Skeletal muscle tissue (tissue), 4 donors: ENCODE measurements around the gene RNF144A. TPM values are rescaled to one million over a fixed set of nuclear protein-coding genes. Genes with fewer than 3 reads are reported as not detected.
"Not testable (repeated sequence)": the region's sequence is repeated elsewhere in the genome, so short reads cannot be mapped to it uniquely, and the experiment has no call there.

Source experiments
- H3K27ac ChIP-seq: one replicate; pipeline ENCODE4 v1.7.0; 2013; ENCODE audit warnings: mild to moderate bottlenecking, low read depth, low read length, inconsistent platforms
- H3K27me3 ChIP-seq, 3 donors: one replicate each; pipeline ENCODE4 v1.7.0; 2013; ENCODE audit warnings: low read length in 3 of 3; ENCODE audit not compliant: control insufficient read depth in 3 of 3, insufficient read depth in 3 of 3
- H3K36me3 ChIP-seq, 3 donors: one replicate each; pipeline ENCODE4 v1.7.0; 2013; ENCODE audit warnings: low read length in 3 of 3; ENCODE audit not compliant: control insufficient read depth in 3 of 3, insufficient read depth in 3 of 3
- H3K4me1 ChIP-seq, 3 donors: one replicate each; pipeline ENCODE4 v1.7.0; 2013; ENCODE audit warnings: low read length in 3 of 3, mild to moderate bottlenecking in 3 of 3; ENCODE audit not compliant: control insufficient read depth in 3 of 3, insufficient read depth in 3 of 3
- H3K4me3 ChIP-seq, 3 donors: one replicate each; pipeline ENCODE4 v1.7.0; 2013; ENCODE audit warnings: low read length in 3 of 3
- H3K9ac ChIP-seq, 3 donors: one replicate each; pipeline ENCODE4 v1.7.0; 2013; ENCODE audit warnings: low read length in 3 of 3, mild to moderate bottlenecking in 3 of 3, moderate library complexity in 2 of 3, low read depth in 1 of 3
- H3K9me3 ChIP-seq, 3 donors: one replicate each; pipeline ENCODE4 v1.7.0; 2013; ENCODE audit warnings: low read length in 3 of 3; ENCODE audit not compliant: control insufficient read depth in 3 of 3
- total RNA-seq: library from RNA; depleted of rRNA; stranded (reverse); fragments of >200 nt; gene quantifications from one replicate; pipeline ENCODE4 v1.2.3, GENCODE V29; 2014
- donor health status: Osteomylitis.

The RNF144A gene
- total RNA-seq, 1 donor from 2014 or later = 16.2 TPM

DNA sequence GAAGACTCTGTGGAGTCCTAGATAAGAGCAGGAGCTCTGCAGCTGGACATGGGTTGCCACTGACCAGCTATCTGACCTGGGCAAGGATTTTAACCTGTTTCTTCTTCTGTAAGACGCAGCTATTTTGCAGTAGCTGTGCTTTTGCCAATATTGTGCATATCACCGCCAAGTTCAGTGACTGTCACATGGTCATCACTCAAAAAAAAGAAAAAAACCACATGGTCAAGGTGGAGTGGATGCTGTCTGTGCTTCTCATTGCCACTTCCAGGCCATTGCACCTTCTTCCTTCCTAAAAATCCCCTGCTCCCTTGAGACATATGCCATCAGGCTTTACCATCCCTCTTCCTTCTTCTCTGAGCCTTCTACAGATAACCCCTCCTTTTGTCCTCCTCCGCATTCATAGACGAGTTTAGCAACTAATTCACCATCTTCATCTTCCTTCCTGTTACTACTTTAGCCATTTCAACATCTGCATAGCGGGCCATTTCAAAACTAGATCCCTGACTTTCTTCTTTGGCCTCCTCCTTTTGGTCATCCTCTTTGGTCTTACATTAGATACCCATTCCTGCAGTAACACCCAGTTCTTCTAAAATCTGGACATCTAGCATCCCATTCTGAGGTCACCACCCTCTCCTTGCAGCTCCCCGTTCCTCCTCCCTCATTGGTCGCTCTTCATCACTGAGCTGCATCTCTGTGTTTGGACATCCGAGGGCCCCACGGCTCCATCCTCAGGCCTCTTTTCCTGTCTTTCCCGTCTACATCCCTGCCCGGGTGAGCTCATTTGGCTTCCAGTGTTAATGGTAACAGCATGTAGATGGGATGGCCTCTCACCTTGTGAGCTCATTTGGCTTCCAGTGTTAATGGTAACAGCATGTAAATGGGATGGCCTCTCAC, 17.8 kb downstream of the RNF144A start:
- no peaks in the 10 kb centered on the region for H3K27me3 ChIP-seq
- no peaks in the 10 kb centered on the region for H3K36me3 ChIP-seq
- peaks cover 3 to 26% (median 11%) of the 10 kb centered on the region in 3 donors for H3K4me1 ChIP-seq
- H3K4me3 ChIP-seq = no peak overlapping the region
- H3K27ac ChIP-seq = no peak overlapping the region
- H3K9ac ChIP-seq = no peak overlapping the region
- H3K9me3 ChIP-seq = no peaks in the 10 kb centered on the region

DNA sequence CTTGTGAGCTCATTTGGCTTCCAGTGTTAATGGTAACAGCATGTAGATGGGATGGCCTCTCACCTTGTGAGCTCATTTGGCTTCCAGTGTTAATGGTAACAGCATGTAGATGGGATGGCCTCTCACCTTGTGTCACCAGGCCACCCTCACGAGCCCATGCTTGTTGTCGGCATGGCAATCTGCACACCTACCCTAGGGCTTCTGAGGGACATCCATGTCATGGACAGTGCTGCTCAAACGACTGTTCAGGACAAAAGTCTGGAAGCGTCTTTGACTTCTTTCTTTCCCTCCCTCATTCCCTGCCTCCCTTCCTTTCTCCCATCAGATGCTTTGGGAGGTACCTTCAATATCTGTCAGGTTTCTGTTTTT, 18.4 kb downstream of the RNF144A start:
- H3K36me3 ChIP-seq, H3K27me3 ChIP-seq, H3K9me3 ChIP-seq, H3K27ac ChIP-seq, H3K9ac ChIP-seq, H3K4me3 ChIP-seq: not testable (repeated sequence)
- peaks cover 3 to 27% (median 11%) of the 10 kb centered on the region in 3 donors for H3K4me1 ChIP-seq

DNA sequence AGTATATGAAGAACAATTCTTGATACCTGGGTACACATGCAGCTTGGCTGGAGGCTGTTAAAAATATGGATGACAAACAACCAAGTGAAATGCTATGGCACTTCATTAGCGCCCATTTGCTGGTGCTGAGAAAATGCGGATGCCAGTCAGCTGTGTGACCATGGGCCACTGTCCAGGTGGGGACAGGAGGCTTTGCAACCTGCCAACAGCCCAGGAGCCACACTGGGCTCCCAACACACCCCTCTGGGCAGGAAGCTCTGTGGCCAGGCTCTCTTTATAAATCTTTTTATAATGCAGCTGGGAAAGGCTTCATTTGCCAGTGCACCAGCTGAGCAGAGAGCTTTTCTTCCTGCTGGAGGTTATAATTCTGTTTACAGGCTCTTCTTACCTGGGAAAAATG, 19.9 kb downstream of the RNF144A start:
- peaks cover 3 to 10% (median 7%) of the 10 kb centered on the region in 3 donors for H3K36me3 ChIP-seq
- no peak overlapping the region for H3K4me3 ChIP-seq
- no peak overlapping the region for H3K9ac ChIP-seq
- H3K27ac ChIP-seq = no peak overlapping the region
- H3K9me3 ChIP-seq = no peaks in the 10 kb centered on the region
- H3K27me3 ChIP-seq = no peaks in the 10 kb centered on the region
- peaks cover 7 to 36% (median 8%) of the 10 kb centered on the region in 3 donors for H3K4me1 ChIP-seq

DNA sequence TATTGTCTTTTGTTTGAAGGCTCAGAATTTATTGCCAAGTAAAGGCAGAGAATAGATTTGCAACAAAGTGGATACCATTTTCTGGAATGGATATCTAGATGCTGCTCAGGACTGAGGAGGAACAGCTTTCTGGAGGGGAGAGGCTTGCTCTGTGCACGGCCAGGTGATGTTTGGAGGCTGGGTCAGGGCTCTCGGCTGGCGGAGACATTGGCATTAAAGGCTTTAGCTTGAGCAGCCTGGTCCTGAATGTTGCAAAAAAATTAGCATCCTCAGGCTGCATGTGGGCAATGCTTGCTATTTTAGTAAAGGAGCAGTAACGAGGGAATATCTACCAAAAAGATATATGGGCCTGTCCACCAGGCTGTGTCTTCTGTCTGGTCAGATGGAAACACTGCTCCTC, 20.4 kb downstream of the RNF144A start:
- Histone ChIP-seq H3K27ac (no peak overlapping the region), H3K36me3 (peaks cover 4 to 12% (median 7%) of the 10 kb centered on the region in 3 donors), H3K9me3 (no peaks in the 10 kb centered on the region), H3K9ac (no peak overlapping the region), H3K4me1 (peaks cover 7 to 37% (median 8%) of the 10 kb centered on the region in 3 donors), H3K27me3 (no peaks in the 10 kb centered on the region), H3K4me3 (no peak overlapping the region)

DNA sequence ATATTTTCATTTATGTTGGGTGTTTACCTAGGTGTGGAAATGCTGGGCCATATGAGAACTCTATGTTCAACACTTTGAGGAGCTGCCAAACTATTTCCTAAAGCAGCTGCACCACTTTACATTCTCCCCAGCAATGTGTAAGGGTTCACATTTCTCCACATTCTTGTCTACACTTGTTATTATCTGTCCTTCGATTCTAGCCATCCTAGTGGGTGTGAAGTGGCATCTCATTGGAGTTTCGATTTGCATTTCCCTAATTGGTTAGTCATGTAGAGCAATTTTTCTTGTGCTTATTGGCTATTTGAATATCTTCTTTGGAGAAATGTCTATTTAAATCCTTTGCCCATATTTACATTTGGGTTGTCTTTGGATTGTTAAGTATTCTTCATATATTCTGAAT, 21.9 kb downstream of the RNF144A start:
- Histone ChIP-seq H3K4me3 (no peak overlapping the region), H3K27me3 (no peaks in the 10 kb centered on the region), H3K9me3 (no peaks in the 10 kb centered on the region), H3K36me3 (peaks cover 4 to 12% (median 7%) of the 10 kb centered on the region in 3 donors), H3K27ac (no peak overlapping the region), H3K4me1 (peaks cover 10 to 43% (median 12%) of the 10 kb centered on the region in 3 donors), H3K9ac (no peak overlapping the region)

DNA sequence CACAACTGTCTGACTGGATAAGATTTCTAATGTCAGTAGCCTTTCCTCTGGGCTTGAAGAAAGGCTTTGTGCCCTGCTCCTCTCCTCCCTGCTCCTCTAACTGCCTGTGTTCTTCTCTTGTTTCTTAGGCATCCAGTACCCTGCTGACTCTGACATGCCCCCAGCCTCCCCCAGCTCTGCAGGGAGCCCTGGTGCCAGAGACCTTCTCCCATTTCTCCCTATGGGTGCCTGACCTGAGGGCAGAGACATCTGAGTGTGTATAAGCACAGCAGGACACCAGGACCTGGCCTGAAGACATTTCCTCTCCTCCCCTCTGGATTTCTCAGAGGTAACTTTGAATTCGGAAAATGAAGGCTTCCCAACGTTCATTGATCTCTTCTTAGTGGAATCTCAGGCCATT, 23.6 kb downstream of the RNF144A start:
- Histone ChIP-seq H3K9me3 (no peaks in the 10 kb centered on the region), H3K36me3 (peaks cover 4 to 12% (median 7%) of the 10 kb centered on the region in 3 donors), H3K4me1 (peaks cover 10 to 49% (median 21%) of the 10 kb centered on the region in 3 donors), H3K9ac (no peak overlapping the region), H3K4me3 (no peak overlapping the region), H3K27me3 (no peaks in the 10 kb centered on the region), H3K27ac (no peak overlapping the region)

DNA sequence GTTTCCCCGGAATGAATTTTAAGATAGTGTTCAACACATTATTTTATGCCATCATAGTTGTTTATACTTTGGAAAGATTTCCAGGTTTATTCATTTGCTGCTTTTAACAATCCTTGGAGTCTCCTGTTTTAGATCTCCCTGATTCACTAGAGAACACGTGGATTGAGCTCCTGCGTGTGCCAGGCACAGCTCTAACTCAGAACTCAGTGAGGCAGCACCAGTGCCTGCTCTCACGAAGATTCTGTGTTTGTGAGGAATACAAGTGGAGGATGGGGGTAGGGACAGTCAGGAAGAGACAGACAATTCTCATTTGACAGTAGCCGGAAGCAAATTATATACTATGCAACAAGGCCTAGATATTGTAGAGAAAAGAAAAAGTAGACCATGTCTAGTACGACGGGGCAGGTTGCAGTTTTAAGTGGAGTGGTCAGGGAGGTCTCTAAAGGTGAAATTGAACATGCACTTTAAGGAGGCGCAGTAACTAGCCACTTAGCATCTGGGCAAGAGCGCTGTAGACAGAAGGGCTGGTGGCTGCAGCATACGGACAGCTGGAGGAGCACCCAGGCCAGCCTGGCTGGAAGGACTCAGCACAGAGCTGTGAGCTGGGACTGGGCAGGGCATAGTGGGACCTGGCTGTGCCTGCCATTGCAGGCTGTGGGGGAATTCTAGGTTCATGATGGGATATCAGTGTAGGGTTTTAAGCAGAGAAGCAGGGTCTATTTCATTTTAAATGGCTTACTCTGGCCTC, 24.3 kb downstream of the RNF144A start:
- peaks cover 10 to 49% (median 21%) of the 10 kb centered on the region in 3 donors for H3K4me1 ChIP-seq
- H3K4me3 ChIP-seq = no peak overlapping the region
- peaks cover 4 to 12% (median 7%) of the 10 kb centered on the region in 3 donors for H3K36me3 ChIP-seq
- H3K27ac ChIP-seq = no peak overlapping the region
- H3K27me3 ChIP-seq = no peaks in the 10 kb centered on the region
- H3K9ac ChIP-seq = no peak overlapping the region
- H3K9me3 ChIP-seq = no peaks in the 10 kb centered on the region

DNA sequence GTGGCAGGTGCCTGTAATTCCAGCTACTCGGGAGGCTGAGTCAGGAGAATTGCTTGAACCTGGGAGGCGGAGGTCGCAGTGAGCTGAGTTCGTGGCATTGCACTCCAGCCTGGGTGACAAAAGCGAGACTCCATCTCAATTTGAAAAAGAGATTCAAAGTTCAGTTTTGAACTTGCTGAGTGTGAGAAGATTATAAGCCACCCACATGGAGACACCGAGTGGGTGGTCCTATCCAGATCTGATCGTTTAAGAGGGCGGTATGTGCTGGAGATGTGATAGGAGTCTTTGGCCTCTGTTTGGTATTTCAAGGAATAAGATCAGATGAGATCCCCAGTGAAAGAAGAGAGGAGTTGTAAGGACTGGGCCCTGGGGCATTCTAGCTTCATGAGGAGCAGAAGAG, 25.6 kb downstream of the RNF144A start:
- no peak overlapping the region for H3K9ac ChIP-seq
- no peaks in the 10 kb centered on the region for H3K27me3 ChIP-seq
- H3K4me1 ChIP-seq = peaks cover 7 to 35% (median 16%) of the 10 kb centered on the region in 3 donors
- H3K9me3 ChIP-seq = no peaks in the 10 kb centered on the region
- no peak overlapping the region for H3K27ac ChIP-seq
- no peak overlapping the region for H3K4me3 ChIP-seq
- H3K36me3 ChIP-seq = peaks cover 4 to 12% (median 7%) of the 10 kb centered on the region in 3 donors

DNA sequence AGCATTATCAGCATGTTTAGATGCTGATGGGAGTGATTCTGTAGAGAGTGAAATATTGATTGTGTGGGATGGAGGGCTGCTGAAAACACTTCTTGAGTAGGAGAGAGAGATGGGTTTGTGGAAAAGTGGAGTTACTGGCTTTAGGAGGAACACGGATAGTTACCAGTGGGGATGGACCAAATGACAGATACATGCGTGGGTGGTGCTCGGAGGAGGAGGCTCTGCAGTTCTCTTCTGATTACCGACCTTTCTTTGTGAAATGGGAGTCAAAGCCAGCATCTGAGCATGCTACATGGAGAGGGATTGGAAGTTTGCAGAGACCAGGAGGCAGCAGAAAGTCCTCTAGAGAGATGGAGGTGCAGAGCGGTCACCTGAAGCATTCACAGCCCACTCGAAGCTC, 26.3 kb downstream of the RNF144A start:
- Histone ChIP-seq H3K27me3 (no peaks in the 10 kb centered on the region), H3K9ac (no peak overlapping the region), H3K9me3 (no peaks in the 10 kb centered on the region), H3K27ac (peak overlapping the region; percentile 48), H3K4me1 (peaks cover 7 to 36% (median 18%) of the 10 kb centered on the region in 3 donors), H3K4me3 (no peak overlapping the region), H3K36me3 (peaks cover 4 to 12% (median 7%) of the 10 kb centered on the region in 3 donors)

DNA sequence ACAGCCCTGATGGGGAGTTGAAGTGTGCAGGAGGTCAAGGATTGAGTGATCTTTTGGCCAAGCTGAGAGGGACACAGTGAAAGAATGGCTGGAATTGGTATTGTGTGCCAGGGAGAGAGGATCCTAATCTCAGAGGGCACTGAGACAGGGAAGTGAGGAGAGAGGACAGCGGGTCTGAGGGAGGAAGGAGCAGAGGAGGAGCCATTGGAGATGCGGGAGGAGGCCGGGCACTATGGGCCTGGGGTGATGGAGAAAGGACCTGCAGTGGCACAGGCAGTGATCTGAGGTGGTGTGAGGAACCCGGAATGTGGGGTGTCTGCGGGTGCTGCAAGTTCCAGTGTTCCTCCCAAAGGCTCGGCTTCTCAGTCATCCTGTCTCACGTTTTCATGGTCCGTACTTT, 26.8 kb downstream of the RNF144A start:
- H3K27me3 ChIP-seq = no peaks in the 10 kb centered on the region
- H3K36me3 ChIP-seq = peaks cover 4 to 12% (median 7%) of the 10 kb centered on the region in 3 donors
- no peak overlapping the region for H3K4me3 ChIP-seq
- H3K9me3 ChIP-seq = no peaks in the 10 kb centered on the region
- peaks cover 7 to 34% (median 21%) of the 10 kb centered on the region in 3 donors for H3K4me1 ChIP-seq
- H3K9ac ChIP-seq = no peak overlapping the region
- H3K27ac ChIP-seq = peak overlapping the region; percentile 48
